Stimulated activated CD4-positive, alpha-beta T cell treated with anti-CD3 and anti-CD28 coated beads, Interleukin-1b, Interleukin-23, amount 100 ng/mL, for 48 hours (primary cell): ENCODE data around the gene VKORC1L1.
"Not testable (repeated sequence)": the region's sequence is repeated elsewhere in the genome, so short reads cannot be mapped to it uniquely, and the experiment has no call there.

Experiments used
- DNase-seq: peaks from one replicate; pipeline ENCODE4 v3.0.0-alpha.2; 2020

The VKORC1L1 gene

GRCh38 chr7:65885533-65885932 is 12.7 kb downstream of the VKORC1L1 start:
- DNase-seq: not testable (repeated sequence)

- DNase-seq: not testable (repeated sequence)
Observed at GRCh38 chr7:65888434-65889156, 15.7 kb downstream of the VKORC1L1 start.

- not testable (repeated sequence) for DNase-seq
Observed at GRCh38 chr7:65889722-65890121, 16.8 kb downstream of the VKORC1L1 start.

- no peak for DNase-seq
Observed at GRCh38 chr7:65892161-65892560, 19.3 kb downstream of the VKORC1L1 start.

GRCh38 chr7:65892835-65893234 is 20.0 kb downstream of the VKORC1L1 start:
- no peak for DNase-seq

- no peak for DNase-seq
Observed at GRCh38 chr7:65896279-65896870, 23.5 kb downstream of the VKORC1L1 start.

- DNase-seq: not testable (repeated sequence)
Observed at GRCh38 chr7:65897289-65897688, 24.4 kb downstream of the VKORC1L1 start.

- not testable (repeated sequence) for DNase-seq
Observed at GRCh38 chr7:65898677-65899447, 26.0 kb downstream of the VKORC1L1 start.

GRCh38 chr7:65902306-65902705 is 29.4 kb downstream of the VKORC1L1 start:
- no peak for DNase-seq

GRCh38 chr7:65907501-65908198 is 34.8 kb downstream of the VKORC1L1 start:
- DNase-seq: no peak

- DNase-seq: no peak
Observed at GRCh38 chr7:65910237-65910636, 37.4 kb downstream of the VKORC1L1 start.

GRCh38 chr7:65912237-65912636 is 39.4 kb downstream of the VKORC1L1 start:
- no peak for DNase-seq

GRCh38 chr7:65915921-65916657 is 43.2 kb downstream of the VKORC1L1 start:
- DNase-seq: no peak

- DNase-seq: no peak
Observed at GRCh38 chr7:65923316-65923715, 50.4 kb downstream of the VKORC1L1 start.

GRCh38 chr7:65924193-65924592 is 51.3 kb downstream of the VKORC1L1 start:
- DNase-seq: no peak

GRCh38 chr7:65925040-65925439 is 52.2 kb downstream of the VKORC1L1 start:
- DNase-seq: no peak

GRCh38 chr7:65926588-65926987 is 53.7 kb downstream of the VKORC1L1 start:
- no peak for DNase-seq

GRCh38 chr7:65927489-65928448 is 54.9 kb downstream of the VKORC1L1 start:
- no peak for DNase-seq

- DNase-seq: no peak
Observed at GRCh38 chr7:65931685-65932084, 58.8 kb downstream of the VKORC1L1 start.

- DNase-seq: no peak
Observed at GRCh38 chr7:65937296-65937695, 64.4 kb downstream of the VKORC1L1 start.

- DNase-seq: no peak
Observed at GRCh38 chr7:65938336-65938895, 65.5 kb downstream of the VKORC1L1 start.
